HG03135 (cell line): ENCODE results near the gene ADRA2C.

ENCODE experiments used
- ATAC-seq: cut with Tn5 transposase; IDR thresholded peaks from one replicate; pipeline ENCODE4 v1.9.1; 2021; ENCODE audit warnings: mild to moderate bottlenecking, moderate library complexity; ENCODE audit not compliant: unreplicated experiment

The ADRA2C gene

GRCh38 chr4:3756343-3757059 is 9.7 kb upstream of the ADRA2C start:
- no peak for ATAC-seq

DNA sequence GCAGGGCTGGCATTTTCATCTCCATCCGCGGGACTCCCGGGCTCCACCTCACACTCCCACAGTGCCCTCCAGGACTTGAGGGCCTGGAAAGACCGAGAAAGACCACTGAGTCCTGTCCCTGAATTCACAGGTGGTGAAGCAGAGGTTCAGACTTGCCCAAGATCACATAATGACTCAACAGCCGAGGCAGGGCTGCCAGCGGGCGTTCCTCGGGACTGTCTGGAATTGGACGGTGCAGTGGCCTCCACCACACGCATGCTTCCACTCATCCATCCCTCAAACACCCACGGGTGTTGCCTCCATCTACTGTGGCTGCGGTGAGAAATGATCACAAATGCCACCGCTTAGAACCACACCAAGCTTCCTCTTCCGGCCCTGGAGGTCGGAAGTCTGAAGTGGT is 6.9 kb upstream of the ADRA2C start:
- ATAC-seq = no peak

DNA sequence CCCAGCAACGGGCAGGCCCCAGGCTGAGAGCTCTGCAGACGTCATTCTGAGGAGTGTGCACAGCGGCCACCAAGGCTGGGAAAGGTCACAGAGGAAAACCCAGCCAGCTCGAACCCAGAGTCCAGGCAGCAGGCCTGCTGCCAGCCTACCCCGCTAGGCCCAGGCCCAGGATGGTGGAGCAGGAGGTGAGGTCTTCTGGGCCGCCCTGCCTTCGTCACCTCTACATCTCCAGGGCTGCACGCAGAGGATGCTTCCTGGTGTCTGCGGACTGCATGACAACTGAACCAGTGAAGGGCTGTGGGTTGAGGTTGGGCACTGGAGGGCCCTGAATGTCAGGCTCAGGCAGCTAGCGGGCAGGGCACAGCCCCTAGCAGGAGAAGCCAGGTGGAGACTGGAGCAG is 5.8 kb upstream of the ADRA2C start:
- no peak for ATAC-seq

GRCh38 chr4:3760841-3761240 is 5.3 kb upstream of the ADRA2C start:
- ATAC-seq = no peak

- no peak for ATAC-seq
Measured at GRCh38 chr4:3762264-3762663, 3.9 kb upstream of the ADRA2C start.

DNA sequence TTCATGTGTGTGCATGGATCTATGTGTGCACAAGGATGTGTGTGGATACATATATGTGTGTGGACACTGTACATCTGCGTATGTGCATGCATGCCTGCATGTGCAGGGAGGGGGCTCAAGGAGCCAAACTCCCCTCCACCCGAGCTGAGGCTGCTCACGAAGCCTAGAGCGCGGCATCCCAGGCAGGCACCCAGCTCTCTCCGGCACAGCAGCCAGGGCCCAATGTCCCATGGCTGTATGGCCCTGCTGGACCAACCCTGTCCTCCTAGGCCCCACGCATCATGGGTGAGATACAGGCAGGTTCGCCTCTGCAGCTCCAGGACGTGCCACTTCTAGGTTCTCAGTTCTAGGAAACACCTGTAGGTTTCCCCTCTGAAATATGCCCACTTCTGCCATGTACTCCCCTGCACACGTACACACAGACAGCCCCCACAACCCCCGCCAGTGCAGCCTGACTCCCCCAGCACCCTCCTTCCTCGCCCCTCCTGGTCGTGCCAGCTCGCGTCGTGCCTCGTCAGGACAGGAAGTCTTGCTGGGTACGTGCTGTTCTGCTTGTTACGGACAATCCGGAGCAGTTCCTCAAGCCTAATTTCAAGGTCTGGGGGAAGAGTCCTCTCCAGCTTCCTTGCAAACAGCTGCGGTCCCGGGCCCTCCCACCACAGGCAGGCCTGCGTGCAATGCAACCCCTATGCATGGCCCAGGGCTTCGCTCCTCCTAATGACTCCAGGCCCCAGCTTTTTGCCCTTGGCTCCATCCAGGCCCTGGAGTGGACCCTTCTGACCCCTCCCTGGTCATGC is 3.2 kb upstream of the ADRA2C start:
- no peak for ATAC-seq

GRCh38 chr4:3765271-3766035 is 732 bp upstream of the ADRA2C start:
- ATAC-seq = no peak

DNA sequence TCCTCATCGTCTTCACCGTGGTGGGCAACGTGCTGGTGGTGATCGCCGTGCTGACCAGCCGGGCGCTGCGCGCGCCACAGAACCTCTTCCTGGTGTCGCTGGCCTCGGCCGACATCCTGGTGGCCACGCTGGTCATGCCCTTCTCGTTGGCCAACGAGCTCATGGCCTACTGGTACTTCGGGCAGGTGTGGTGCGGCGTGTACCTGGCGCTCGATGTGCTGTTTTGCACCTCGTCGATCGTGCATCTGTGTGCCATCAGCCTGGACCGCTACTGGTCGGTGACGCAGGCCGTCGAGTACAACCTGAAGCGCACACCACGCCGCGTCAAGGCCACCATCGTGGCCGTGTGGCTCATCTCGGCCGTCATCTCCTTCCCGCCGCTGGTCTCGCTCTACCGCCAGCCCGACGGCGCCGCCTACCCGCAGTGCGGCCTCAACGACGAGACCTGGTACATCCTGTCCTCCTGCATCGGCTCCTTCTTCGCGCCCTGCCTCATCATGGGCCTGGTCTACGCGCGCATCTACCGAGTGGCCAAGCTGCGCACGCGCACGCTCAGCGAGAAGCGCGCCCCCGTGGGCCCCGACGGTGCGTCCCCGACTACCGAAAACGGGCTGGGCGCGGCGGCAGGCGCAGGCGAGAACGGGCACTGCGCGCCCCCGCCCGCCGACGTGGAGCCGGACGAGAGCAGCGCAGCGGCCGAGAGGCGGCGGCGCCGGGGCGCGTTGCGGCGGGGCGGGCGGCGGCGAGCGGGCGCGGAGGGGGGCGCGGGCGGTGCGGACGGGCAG is 792 bp downstream of the ADRA2C start:
- ATAC-seq = no peak

DNA sequence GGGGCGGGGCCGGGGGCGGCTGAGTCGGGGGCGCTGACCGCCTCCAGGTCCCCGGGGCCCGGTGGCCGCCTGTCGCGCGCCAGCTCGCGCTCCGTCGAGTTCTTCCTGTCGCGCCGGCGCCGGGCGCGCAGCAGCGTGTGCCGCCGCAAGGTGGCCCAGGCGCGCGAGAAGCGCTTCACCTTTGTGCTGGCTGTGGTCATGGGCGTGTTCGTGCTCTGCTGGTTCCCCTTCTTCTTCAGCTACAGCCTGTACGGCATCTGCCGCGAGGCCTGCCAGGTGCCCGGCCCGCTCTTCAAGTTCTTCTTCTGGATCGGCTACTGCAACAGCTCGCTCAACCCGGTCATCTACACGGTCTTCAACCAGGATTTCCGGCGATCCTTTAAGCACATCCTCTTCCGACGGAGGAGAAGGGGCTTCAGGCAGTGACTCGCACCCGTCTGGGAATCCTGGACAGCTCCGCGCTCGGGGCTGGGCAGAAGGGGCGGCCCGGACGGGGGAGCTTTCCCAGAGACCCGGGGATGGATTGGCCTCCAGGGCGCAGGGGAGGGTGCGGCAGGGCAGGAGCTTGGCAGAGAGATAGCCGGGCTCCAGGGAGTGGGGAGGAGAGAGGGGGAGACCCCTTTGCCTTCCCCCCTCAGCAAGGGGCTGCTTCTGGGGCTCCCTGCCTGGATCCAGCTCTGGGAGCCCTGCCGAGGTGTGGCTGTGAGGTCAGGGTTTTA is 1.5 kb downstream of the ADRA2C start:
- no peak for ATAC-seq

- ATAC-seq = no peak
Measured at GRCh38 chr4:3768842-3769641, 2.9 kb downstream of the ADRA2C start.

GRCh38 chr4:3769642-3770184 is 3.5 kb downstream of the ADRA2C start:
- ATAC-seq = no peak

DNA sequence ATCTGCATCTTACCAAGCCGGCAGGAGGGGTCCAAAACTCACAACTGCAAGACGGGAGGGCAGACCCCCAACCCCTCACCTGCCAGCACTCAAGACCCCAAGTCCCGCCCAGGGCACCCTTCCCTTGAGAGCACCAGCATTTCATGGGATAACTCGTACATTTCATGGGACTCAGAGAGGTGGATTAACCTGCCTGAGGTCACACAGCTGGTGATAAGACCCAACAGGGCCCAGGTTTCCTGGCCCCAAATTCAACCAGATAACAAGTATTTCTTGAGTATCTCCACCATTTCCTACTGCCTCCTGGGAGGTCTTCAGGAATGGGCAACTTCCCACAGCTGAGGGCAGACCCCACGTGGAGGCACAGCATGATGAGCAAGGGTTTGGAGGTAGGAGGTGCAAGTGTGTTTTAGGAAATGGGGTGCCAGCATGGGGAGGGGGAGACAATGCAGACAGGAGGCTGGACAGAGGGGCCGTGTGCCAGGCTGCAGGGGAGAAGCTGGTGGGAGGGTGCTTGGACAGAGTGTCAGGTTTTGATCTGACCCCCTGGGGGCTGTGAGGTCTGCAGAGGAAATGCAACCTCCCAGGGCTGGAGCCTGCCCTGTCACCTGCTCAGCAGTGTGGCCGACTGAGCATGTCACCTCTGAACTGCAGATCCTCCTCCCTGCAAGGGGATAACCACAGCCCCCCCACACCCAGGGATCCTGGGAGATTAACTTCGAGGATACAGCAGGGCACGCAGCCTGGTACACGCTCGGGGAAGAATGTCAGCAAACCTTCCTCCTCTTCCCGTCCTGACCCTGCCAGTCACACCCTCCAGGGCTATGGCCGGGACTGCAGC is 4.4 kb downstream of the ADRA2C start:
- ATAC-seq = no peak

- no peak for ATAC-seq
Measured at GRCh38 chr4:3771164-3771809, 5.1 kb downstream of the ADRA2C start.

DNA sequence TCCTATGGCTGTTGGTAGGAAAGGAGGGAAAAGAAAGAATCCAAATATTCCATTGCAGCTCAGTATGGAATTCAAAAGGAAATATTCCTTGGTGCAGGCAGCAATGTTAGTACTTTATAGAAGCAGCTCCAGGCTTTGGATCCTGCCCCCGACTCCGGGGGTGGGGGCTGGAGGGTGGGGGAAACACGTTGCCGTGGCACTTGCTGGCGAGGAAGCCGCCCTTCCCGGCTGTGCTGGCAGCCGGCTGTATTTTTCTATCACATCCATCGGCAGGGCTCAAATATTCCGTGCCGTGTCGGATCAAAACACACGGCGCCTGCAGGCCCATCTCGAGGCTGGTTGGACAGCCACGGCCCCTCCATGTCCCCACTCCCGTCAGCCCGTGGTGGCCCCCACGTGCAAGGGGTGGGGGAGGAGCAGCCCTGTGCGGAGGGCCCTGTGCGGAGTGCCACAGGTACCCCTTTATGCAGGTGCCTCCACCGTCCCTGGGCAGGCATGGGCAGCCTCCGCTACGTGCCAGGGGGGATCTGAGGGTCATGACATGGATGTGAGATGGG is 5.8 kb downstream of the ADRA2C start:
- ATAC-seq = no peak

DNA sequence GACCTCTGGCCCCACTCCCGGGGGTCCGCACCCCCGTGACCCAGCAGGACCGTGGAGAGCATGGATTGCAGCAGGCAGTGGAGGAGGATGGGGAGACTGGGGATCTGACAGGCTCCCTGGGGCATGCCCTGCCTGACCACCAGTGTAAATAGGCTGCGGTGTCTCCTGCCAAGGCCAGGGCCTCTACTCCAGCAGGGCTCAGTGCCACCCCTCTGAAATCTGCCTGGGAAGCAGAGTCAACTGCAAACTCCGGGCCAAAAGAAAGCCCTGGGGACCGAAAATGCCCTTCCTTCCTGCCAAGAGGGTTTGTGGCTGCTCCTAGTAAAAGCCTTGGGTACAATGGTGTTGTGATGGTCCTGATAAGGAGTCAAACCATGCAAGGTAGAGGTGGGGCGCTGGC is 6.4 kb downstream of the ADRA2C start:
- no peak for ATAC-seq

GRCh38 chr4:3773552-3774001 is 7.4 kb downstream of the ADRA2C start:
- no peak for ATAC-seq

DNA sequence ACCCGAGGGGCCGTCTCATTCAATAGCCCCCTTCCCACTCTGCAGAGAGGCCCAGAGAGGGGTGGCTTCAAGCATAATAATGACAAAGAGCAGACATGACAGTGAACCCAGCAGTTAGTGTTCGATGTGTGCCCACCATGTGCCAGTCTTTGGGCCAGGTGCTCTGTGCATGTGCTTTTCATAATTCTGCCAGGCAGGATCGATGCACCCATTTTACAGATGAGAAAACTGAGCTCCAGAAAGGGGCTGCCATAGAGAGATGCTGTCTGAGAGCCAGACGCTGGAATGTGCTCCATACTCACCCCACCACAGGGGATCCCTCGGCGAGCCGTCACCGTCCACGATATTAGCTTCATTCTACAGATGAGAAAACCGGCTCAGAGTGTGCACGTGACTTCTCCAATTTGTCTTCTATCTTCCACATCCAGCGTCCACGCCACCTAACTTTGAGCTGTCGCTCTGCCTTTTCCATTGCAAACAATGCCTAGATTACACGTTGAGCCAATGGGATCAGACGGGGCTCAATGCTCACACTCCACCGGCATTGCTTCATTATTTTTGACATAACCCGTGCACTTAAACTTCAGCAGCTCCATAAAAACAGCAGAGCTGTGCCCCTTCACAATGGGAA is 8.2 kb downstream of the ADRA2C start:
- no peak for ATAC-seq
